Thoracic aorta (tissue), 2 donors: ENCODE measurements around the gene CDKAL1. TPM values are rescaled to one million over a fixed set of nuclear protein-coding genes. Genes with fewer than 3 reads are reported as not detected.

Source experiments
- ATAC-seq: fragments of 150-250 bp; one replicate; pipeline ENCODE4 v1.8.0; 2017; ENCODE audit warnings: low read depth; ENCODE audit not compliant: insufficient number of reproducible peaks, low FRiP score
- DNase-seq: peaks from one replicate; pipeline ENCODE4 v3.0.0-alpha.2; 2020; ENCODE audit warnings: low spot score
- H3K27ac ChIP-seq, 2 donors: fragments of 200-600 bp; sonication (generic); 1 replicate in 1 of 2; 2 replicates in 1 of 2; pipeline ENCODE4 v1.5.1; 2016; ENCODE audit warnings: mild to moderate bottlenecking in 2 of 2, moderate library complexity in 2 of 2
- H3K27me3 ChIP-seq: fragments of 200-600 bp; sonication (generic); replicated peaks from 2 replicates; pipeline ENCODE4 v1.6.0; 2016; ENCODE audit warnings: mild to moderate bottlenecking; ENCODE audit not compliant: insufficient read depth
- H3K36me3 ChIP-seq: fragments of 200-600 bp; sonication (generic); one replicate; pipeline ENCODE4 v1.5.1; 2016
- H3K4me1 ChIP-seq, 2 donors: fragments of 200-600 bp; sonication (generic); 1 replicate in 1 of 2; 2 replicates in 1 of 2; pipeline versions ENCODE4 v1.5.1 to v1.6.0; 2016; ENCODE audit warnings: low read depth in 2 of 2, mild to moderate bottlenecking in 1 of 2; ENCODE audit not compliant: control insufficient read depth in 1 of 2
- H3K4me3 ChIP-seq: fragments of 200-600 bp; sonication (generic); 2 replicates; pipeline ENCODE4 v1.5.1; 2016; ENCODE audit warnings: mild to moderate bottlenecking
- H3K9me3 ChIP-seq: fragments of 200-600 bp; sonication (generic); 2 replicates; pipeline ENCODE4 v1.5.1; 2016
- total RNA-seq, 2 donors: library from RNA; depleted of rRNA; stranded (reverse); fragments of >200 nt; gene quantifications; one replicate each; pipeline versions ENCODE4 v1.1.0 to v1.2.3, GENCODE V29; 2016
- TF ChIP-seq, protein P1 (sequence below): fragments of 200-600 bp; sonication (generic); IDR thresholded peaks from one replicate; pipeline ENCODE4 v1.5.1; 2019; ENCODE audit warnings: antibody characterized with exemption

The CDKAL1 gene
- total RNA-seq, 2 donors from 2014 or later, result 8.5 to 14.6 TPM

DNA sequence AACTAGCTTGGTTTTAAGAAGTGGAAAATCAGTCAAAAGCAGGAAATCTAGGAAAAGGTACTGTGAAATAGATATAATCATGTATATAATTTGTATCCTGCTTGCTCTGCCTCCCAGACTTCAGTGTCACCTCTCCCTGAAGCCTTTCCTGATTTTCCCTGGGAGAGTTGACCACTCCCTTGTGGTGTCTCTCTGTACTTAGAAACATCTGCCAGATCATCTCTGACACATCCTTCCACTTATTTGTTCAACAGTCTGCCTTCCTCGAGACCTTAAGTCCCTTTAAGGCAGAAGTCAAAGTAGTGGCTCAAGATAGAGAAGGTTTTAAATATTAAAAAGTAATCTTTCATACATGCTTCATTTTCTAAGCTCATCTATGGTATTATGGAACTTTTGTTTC is 236.5 kb downstream of the CDKAL1 start:
- DNase-seq (no peak), ATAC-seq (no peak)
- H3K27ac ChIP-seq, result no peak overlapping the region
- H3K27me3 ChIP-seq, result no peaks in the 10 kb centered on the region
- TF ChIP-seq, protein P1, sequence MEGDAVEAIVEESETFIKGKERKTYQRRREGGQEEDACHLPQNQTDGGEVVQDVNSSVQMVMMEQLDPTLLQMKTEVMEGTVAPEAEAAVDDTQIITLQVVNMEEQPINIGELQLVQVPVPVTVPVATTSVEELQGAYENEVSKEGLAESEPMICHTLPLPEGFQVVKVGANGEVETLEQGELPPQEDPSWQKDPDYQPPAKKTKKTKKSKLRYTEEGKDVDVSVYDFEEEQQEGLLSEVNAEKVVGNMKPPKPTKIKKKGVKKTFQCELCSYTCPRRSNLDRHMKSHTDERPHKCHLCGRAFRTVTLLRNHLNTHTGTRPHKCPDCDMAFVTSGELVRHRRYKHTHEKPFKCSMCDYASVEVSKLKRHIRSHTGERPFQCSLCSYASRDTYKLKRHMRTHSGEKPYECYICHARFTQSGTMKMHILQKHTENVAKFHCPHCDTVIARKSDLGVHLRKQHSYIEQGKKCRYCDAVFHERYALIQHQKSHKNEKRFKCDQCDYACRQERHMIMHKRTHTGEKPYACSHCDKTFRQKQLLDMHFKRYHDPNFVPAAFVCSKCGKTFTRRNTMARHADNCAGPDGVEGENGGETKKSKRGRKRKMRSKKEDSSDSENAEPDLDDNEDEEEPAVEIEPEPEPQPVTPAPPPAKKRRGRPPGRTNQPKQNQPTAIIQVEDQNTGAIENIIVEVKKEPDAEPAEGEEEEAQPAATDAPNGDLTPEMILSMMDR, result no peak
- no peaks in the 10 kb centered on the region for H3K36me3 ChIP-seq
- no peak overlapping the region for H3K4me3 ChIP-seq
- no peaks in the 10 kb centered on the region for H3K4me1 ChIP-seq
- no peaks in the 10 kb centered on the region for H3K9me3 ChIP-seq

DNA sequence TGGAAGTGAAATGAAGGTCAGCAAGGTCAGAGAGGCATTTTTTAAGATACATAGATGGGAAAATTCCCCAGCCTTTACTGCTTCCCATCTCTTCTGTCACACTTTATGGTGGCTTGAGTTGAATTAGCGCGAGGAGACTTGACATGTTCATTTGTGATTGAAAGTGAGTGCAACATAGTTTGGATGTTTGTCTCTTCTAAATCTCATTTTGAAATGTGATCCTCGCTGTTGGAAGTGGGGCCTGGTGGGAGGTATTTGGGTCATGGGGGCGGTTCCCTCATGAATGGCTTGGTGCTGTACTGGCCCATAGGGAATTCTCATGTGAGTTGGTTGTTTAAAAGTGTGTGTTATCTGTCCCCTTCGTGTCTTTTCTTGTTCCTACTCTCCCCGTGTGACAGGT is 237.2 kb downstream of the CDKAL1 start:
- H3K27me3 ChIP-seq, result no peaks in the 10 kb centered on the region
- no peak overlapping the region for H3K4me3 ChIP-seq
- no peak for DNase-seq
- no peak overlapping the region for H3K27ac ChIP-seq
- no peaks in the 10 kb centered on the region for H3K9me3 ChIP-seq
- no peaks in the 10 kb centered on the region for H3K4me1 ChIP-seq
- H3K36me3 ChIP-seq, result no peaks in the 10 kb centered on the region
- TF ChIP-seq, protein P1, result no peak
- no peak for ATAC-seq

DNA sequence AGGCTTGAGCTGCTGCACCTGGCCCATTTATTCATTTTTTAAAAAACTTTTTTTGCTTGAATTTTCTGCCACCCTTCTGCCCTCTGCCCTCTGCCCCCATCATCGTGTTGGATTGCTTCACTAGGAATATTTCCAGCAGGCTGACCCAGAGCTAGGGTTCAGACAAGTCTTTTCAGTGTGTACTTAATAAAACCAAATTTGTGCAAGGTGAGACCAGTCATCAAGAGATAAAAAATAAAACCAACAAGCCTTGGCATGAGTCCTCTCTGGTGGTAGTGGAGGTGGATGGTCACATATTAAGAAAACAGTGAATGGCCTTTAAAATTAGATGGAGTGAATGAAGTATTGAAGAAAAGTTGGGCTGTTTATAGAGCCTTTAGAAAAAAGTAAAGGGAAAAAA is 239.6 kb downstream of the CDKAL1 start:
- Histone ChIP-seq H3K9me3 (no peaks in the 10 kb centered on the region), H3K27me3 (no peaks in the 10 kb centered on the region)
- TF ChIP-seq, protein P1, result no peak

DNA sequence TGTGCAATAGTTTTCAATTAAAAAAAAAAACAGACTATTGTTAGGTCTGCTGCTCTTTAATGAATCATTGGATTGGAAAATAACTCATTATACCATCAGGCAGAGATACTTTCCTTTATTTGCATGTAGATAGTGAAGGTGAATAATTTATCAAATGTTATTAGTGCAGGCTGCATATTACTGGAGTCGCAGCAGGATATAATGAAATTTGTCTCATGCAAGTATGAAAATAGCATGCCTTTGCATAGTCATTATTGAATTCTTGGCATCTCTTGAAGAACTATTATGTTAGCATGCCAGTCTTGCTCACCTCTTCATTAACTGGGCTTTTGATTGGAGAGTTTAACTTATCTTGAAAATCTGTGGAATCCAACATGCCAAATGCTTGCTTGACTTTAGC is 241.7 kb downstream of the CDKAL1 start:
- no peak overlapping the region for H3K4me3 ChIP-seq
- H3K4me1 ChIP-seq, result no peaks in the 10 kb centered on the region
- no peak overlapping the region for H3K27ac ChIP-seq
- ATAC-seq (no peak), DNase-seq (no peak)
- H3K9me3 ChIP-seq, result no peaks in the 10 kb centered on the region
- H3K27me3 ChIP-seq, result no peaks in the 10 kb centered on the region
- TF ChIP-seq, protein P1, result no peak
- no peaks in the 10 kb centered on the region for H3K36me3 ChIP-seq

More for the DNA sequence above, 239.6 kb downstream of the CDKAL1 start:
- DNase-seq (no peak), ATAC-seq (no peak)
- Histone ChIP-seq H3K27ac (no peak overlapping the region), H3K36me3 (no peaks in the 10 kb centered on the region), H3K4me3 (no peak overlapping the region), H3K4me1 (no peaks in the 10 kb centered on the region)

DNA sequence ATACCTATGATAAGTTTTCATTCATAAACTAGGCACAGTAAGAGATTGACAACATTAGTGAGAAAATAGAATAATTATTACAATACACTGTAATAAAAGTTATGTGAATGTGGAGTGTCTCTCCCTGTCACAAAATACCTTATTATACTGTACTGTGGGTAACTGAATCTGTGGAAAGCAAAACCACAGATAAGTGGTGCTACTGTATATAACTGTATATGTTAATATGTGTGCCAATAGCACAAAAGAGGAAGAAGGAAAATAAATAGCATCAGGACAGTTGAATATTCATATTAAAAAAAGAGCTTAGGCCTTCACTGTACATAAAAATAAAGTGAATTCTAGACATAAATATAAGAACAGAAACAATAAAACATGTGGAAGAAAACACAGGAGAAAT is 243.5 kb downstream of the CDKAL1 start:
- Histone ChIP-seq H3K36me3 (peaks cover under 1% of the 10 kb centered on the region), H3K9me3 (no peaks in the 10 kb centered on the region), H3K27ac (no peak overlapping the region), H3K4me1 (no peaks in the 10 kb centered on the region), H3K27me3 (no peaks in the 10 kb centered on the region), H3K4me3 (no peak overlapping the region)
- TF ChIP-seq, protein P1, result no peak
- ATAC-seq (no peak), DNase-seq (no peak)
